Measurements from ENCODE around the gene DNAH12.

DNA sequence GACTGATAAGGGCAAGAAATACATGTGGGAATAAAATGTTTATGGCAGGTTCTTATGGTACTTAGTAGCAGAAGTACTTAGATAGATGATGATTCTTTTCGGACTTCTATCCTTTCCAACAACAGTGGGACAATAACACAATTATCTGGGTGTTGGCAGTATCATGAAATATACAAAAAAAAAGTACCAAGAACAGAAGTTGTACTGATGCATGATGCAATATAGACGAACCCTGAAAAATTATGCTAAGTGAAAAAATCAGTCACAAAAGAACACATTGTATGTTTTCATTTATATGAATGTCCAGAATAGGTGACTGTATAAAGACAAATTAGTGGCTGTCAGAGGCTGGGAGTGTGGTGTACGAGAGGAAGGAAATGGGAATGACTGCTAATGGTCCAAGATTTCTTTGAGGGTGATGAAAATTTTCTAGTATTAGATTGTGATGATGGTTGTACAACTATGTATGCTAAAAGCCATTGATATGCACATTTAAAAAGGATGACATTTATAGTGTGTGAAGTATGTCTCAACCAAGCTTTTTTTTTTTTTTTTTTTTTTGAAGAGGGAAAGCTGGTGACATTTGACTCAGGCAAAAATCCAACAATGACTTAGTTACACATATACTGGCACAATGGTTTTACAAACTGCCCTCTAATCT lies 32.0 kb upstream of the DNAH12 start:
- TF ChIP-seq EZH2 (optimal IDR thresholded peaks at IDR 0.05; ENCODE audit: low read depth, low read length) (no peak), EZH2phosphoT487 (IDR thresholded peaks at IDR 0.05; ENCODE audit: low read length) (no peak)
- TF ChIP-seq, protein P1, sequence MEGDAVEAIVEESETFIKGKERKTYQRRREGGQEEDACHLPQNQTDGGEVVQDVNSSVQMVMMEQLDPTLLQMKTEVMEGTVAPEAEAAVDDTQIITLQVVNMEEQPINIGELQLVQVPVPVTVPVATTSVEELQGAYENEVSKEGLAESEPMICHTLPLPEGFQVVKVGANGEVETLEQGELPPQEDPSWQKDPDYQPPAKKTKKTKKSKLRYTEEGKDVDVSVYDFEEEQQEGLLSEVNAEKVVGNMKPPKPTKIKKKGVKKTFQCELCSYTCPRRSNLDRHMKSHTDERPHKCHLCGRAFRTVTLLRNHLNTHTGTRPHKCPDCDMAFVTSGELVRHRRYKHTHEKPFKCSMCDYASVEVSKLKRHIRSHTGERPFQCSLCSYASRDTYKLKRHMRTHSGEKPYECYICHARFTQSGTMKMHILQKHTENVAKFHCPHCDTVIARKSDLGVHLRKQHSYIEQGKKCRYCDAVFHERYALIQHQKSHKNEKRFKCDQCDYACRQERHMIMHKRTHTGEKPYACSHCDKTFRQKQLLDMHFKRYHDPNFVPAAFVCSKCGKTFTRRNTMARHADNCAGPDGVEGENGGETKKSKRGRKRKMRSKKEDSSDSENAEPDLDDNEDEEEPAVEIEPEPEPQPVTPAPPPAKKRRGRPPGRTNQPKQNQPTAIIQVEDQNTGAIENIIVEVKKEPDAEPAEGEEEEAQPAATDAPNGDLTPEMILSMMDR (IDR thresholded peaks at IDR 0.05; ENCODE audit: low read length): no peak

Data from MM.1S (cell line).